Right hindlimb (tissue), 1 donor: Measurements from ENCODE around the gene NEBL.
"Not testable (repeated sequence)": the region's sequence is repeated elsewhere in the genome, so short reads cannot be mapped to it uniquely, and the experiment has no call there.

ENCODE experiments used
- DNase-seq: peaks from one replicate; pipeline ENCODE4 v3.0.0-alpha.2; 2018

NEBL gene, protein sequence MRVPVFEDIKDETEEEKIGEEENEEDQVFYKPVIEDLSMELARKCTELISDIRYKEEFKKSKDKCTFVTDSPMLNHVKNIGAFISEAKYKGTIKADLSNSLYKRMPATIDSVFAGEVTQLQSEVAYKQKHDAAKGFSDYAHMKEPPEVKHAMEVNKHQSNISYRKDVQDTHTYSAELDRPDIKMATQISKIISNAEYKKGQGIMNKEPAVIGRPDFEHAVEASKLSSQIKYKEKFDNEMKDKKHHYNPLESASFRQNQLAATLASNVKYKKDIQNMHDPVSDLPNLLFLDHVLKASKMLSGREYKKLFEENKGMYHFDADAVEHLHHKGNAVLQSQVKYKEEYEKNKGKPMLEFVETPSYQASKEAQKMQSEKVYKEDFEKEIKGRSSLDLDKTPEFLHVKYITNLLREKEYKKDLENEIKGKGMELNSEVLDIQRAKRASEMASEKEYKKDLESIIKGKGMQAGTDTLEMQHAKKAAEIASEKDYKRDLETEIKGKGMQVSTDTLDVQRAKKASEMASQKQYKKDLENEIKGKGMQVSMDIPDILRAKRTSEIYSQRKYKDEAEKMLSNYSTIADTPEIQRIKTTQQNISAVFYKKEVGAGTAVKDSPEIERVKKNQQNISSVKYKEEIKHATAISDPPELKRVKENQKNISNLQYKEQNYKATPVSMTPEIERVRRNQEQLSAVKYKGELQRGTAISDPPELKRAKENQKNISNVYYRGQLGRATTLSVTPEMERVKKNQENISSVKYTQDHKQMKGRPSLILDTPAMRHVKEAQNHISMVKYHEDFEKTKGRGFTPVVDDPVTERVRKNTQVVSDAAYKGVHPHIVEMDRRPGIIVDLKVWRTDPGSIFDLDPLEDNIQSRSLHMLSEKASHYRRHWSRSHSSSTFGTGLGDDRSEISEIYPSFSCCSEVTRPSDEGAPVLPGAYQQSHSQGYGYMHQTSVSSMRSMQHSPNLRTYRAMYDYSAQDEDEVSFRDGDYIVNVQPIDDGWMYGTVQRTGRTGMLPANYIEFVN

DNA sequence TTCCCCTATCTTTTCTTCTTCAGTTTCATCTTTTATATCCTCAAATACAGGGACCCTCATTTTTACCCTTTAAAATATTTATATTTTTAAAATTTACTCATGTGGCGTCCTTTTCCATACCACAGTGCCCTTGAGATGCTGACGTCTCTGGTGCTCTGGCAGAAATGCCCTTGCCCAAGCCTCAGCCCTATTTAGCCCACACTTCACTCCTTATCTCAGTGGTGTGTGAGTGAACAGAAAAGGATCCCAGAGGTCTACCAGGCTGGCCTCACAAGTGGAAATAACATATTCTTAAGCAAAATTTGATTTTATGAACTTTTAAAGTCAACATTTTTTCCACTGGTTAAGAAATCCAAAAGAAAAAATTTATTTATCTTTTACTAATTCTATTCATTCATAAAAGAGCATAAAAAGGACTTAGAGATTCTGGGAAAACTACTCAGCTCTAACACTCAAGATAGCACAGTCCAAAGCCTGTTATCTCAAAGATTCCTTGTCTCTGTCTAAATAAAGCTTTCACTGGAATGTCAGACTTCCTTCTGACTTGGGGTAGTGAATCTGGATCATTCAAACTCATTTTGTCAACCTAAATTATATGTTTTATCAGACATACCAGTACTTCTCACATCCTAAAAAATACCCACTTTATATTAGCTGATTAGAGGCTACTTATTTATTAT is at the start of gene NEBL:
Gene NEBL, minus strand, starts transcription at position 166 of the 680 bp plus-strand sequence. Its CDS starts 106 bp downstream, at position 60.
- DNase-seq = no peak

DNA sequence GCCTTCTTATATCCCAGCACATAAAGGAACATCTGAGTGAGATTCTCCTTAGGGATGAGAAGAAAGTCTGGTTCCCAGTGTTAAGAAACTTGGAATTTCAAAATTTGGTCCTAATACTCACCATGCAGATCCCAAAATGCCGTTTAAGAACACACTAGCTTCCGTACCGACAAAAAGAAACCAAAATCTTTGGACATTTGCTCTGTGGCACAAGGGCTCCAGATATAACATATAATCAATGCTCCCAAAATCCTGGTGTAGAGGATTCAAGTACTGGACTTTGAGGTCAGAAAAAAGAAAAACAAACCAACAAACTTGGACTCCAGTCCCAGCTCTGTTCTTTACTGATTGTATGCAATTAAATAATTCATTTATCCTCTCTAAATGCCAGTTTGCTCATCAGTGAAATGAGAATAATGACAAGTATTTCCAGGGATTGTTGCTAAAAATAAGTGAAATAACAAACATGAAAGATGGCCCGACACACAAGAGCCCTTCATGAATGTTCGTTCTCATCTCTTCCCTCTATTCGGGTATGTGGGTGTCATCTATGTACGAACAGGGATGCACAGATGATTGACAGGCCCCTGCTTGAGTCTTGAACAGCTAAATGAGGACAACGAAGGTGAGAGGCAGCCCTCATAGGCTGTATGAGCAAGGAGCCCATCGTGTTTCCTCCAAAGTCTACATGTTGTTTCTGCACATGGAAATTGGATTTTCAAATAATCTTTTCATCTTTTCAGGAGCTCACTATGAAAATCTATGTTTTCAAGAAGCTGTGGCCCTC is 48.6 kb upstream of the NEBL start:
- no peak for DNase-seq

DNA sequence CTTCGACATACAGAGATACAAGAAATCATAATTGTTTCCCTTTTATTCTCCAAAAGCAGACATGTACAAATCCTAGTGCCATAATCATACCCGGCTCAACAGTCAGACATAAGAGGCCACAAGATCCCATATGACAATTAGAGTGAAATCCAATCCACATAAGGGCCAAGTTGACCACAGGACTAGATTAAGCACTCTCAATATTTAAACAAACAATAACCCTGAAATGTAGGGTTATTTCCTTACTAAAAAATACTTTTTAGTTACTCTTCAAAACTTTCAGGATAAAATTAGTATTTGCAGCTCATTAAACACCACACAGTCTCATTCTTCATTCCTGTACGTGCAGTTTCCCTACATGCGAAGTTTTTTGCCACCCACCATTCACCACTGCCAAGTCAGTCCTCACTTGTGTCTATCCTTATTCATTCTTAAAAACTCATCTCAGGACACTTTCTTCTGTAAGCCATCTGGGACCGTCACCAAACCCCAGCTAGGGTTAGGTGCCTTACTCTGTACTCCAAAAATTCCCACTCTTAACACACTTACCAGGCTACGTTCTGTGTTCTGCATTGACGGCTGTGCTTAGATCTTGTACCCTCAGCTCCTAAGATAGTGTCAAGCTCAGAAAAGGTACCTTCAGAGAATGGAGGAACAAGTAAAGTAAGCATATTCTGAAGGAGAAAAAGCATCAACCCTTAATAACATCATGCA is 47.8 kb upstream of the NEBL start:
- no peak for DNase-seq

DNA sequence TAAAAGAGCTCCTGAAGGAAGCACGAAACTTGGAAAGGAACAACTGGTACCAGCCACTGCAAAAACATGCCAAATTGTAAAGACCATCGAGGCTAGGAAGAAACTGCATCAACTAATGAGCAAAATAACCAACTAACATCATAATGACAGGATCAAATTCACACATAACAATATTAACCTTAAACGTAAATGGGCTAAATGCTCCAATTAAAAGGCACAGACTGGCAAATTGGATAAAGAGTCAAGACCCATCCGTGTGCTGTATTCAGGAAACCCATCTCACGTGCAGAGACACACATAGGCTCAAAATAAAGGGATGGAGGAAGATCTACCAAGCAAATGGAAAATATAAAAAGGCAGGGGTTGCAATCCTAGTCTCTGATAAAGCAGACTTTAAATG is 42.3 kb upstream of the NEBL start:
- DNase-seq = not testable (repeated sequence)

DNA sequence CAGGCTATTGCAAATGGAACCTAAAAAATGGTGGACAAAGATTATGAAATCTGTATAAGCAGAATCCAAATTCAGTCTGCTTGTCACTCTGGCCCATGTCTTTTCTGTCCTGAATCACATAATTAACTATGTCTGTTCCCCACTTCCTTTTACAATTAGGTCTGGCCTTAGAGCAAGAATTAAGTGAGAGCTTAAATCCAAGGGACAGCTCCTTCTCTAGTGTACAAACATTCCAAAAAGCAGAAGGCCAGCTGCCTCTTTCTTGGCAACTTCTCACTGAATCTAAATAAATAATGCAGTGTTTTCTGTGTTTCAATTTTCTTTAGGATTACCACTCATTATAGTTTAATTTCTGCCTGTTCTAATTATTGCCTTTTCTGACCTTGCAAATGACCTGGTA is 39.3 kb upstream of the NEBL start:
- DNase-seq = no peak

DNA sequence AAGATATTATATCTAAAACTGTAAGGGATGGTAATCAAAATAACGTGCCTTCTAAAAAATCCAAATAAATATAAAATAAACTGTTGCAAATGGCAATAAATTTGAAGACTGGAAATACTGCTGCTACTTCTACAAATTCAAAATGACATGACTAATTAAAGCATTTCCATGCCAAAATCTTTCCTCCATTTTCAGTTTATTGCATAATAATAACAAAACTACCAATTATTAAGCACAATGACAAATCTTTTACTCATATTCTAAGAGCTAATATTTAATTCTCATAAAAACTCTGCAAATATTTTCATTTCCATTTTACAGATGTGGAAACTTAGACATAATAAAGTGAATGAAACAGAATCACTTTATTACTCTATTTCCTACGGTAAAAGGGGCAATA is 38.8 kb upstream of the NEBL start:
- DNase-seq = no peak

DNA sequence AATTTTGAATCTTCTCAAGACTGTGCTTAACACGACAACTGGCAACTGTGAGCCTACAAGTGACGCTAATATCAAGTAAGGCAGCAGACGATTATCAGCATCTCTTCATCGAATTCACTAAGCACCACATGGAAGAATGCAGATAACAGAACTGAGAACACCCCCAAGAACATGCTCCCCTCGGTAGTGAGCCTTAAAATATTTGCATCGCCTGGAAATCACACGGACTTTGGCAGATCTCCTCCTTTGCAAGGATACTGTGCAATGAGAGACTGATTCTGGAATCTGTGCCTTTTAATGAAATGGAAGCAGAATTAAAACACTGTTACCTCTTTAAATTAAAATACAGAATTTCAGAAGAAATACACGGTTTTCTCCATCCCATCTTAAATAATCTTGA is 38.2 kb upstream of the NEBL start:
- no peak for DNase-seq

DNA sequence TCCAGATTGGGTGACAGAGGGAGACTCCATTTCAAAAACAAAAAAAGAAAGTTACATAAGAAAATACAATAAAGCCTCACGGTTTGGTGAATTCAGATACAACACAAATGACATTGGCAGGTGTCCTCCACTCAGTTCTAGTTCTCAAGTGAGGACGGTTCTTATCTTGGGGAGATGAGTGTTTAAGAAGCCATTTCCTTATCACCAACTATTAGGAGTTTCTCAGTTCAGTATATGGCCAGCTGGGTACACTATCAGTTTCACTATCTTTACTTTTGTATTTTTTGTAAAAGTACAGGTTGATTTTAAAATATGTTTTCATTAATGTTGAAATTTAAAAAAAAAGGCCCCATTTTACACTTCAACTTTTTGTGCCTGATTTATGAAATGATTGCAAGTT is 36.6 kb upstream of the NEBL start:
- no peak for DNase-seq

DNA sequence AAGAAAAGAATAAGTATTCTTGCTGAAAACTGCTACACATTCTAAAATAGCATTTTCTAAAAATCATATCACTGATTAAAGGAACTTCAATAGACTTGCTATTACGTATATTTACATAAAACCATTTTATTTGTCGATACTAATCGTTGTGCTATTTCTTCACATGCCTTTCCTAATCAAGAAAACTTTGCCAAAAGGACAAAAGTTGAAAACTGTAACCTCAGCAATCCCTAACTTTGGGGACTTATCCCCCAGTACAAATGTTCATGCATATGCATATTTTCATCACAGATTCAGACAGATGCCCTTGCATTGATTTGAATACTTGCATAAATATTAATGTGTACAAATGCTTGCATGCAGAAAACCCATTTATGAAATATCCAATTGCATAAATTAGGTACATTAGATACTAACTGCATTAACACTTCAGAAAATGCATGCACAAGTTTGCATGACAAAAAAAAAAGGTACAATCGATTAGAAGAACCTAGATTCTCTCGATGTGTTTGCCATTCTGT is 35.6 kb upstream of the NEBL start:
- DNase-seq = no peak

DNA sequence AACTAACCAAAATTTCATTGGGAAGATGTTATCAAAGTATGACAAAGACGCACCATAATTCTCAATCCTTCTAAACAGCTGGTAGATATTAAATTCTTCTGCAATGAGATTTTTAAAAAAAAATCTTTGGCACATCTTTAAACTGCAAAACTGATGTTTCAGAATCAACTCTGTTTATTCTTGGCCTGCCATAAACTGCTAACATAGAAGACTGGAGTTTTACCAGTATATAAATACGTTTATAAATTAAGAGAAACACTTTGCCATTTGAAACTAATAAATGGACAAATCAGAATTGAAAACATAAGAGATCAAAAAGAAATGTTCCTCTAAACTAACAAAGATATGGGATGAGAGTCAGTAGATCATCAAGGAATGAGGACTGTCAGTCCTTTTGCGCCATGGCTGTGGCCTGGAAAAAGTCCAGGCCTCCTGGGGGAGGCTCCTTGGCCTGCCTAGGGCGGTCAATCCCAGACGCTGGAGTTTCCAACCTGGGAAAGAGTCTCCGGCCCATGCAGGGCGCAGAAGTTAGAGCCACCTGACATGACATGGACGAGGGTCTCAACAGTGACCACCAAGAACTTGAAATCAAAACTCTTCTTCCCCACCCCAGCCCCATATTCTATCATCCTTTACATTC is 34.2 kb upstream of the NEBL start:
- no peak for DNase-seq

DNA sequence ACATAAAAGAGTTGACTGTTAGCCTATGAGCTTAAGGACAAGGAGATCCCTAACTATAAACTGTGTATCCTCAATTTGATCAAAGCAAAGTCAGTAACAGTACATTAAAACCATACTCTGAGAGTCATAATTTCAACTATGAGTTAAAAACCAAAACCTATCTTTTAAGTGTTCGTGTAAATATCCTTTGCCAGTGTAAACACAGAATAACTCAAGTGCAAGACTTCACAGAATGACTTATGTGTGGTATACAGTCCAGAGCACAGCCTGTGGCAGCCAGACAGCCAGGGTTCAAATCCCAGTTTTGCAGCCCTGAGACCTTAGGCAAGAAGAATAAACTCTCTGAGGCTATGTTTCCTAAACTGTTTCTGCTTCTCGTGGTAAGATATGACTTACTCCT is 30.3 kb upstream of the NEBL start:
- no peak for DNase-seq

DNA sequence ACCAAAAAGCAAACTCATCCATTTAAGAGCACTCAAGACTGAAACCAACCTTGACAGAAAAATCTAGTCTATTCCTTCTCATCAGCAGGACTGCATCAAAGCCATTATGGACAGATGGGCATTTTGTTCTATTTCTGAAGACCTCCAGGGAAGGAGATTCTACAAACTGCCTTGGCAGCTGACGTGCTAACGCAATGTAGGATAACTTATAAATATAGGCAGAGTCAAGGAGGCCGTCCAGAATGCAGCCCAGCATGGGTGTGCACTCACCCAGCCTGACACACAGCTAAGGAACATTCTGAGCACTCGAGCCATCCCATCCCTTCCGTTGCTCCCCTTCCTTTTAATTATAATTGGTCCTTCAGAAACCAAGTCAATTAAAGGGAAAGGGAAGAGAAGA is 25.3 kb upstream of the NEBL start:
- DNase-seq = no peak

DNA sequence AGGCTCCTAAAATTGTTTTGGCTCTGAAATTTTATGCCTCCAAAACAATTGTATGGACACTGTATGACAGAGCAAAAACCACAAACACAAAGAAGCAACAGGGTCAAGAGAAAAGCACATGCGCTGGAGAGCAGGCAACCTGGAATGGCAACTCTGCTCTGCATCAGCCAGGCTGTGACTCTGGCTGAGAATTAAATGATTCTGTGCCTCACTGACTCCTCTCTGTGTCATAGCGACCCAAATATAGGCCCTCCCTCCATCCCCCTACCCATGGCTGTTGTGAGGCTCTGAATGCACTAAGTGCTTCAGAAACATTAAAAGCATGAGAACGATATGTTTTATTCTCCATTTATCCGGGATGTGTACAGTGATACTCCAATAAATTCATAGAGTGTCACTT is 24.9 kb upstream of the NEBL start:
- DNase-seq = no peak

DNA sequence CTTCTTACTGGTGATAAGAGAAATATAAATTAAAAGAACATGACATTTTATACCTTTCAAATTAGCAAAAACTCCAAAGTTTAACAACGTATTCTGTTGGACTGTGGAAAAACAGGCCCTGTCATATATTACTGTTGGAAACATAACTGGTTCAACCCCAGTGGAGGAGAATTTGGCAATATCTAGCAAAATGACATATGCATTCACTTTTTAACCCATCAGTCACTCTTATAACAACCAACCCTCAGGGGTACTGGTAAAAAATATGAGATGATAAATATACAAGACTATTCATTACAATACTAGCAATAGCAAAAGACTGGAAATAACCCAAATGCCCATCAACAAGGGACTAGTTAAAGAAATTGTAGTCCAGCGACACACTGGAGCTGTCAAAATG is 22.9 kb upstream of the NEBL start:
- DNase-seq = no peak

DNA sequence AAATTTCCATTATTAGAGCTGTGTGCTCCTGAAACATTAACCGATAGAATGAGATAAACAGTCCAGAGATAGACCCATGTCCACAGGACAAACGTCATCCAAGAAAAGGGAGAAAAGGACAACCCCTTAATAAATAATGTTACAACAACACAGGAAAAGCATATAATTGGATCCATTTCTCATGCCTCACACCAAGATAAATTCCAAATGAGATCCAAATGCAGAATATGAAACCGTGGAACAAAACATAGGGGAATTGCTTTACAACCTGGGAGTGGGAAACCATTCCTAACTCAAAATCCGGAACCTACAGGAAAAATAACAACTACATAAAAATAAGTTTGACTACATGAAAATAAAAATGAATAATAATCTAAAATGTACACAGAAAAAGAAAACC is 22.4 kb upstream of the NEBL start:
- DNase-seq = no peak

DNA sequence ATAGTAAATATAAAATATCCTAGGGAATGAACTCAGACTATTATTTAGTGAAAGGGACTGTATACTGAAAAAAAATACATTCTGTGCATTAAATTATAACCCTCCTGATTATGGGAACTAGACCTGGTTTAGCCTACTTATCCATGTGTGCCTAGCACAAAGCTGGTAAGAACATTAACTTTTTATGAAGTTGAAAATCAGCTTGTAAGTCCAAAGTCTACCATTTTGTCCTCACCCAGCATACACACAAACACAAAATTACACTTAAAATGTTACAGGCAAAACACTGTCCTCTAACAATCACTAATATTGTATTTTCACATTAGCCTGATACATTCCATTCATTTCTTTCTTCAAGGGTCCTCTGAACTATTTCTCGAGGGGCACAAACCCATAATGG is 19.9 kb upstream of the NEBL start:
- DNase-seq = no peak

DNA sequence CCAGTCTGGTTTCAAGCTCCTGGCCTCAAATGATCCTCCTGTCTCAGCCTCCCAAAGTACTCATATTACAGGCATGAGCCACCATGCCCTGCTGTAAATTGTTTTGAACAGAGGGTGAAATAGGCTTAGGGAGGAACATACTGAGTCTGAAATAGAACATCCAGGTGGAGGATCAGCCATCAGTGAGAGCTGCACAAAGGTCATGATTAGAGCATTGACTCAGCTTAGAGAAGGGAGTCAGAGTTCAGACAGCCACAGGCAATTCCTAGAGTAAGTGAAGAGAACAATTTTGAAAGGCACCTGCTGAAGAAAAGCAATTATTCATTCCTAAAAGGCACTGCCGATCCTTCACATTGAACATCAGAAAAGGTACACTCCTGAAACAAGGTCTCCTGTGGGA is 15.9 kb upstream of the NEBL start:
- no peak for DNase-seq

DNA sequence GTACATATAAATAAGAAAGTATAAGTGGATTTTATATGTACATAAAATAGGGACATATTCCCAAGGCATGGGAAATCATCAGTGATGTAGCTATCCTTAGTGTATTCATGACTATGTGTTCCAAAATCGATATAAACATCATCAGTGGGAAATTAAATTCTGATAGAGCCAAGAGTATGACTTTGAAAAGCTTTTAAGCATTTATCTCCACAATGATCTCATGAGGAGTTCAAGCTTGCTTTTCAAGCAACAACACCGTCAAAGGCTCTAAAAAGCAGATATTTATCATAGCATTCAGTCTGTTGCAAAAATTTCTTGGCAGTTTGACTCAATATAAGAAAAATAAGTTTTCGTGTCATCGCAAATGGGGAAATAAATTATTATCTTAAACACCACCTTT is 14.5 kb upstream of the NEBL start:
- DNase-seq = no peak

DNA sequence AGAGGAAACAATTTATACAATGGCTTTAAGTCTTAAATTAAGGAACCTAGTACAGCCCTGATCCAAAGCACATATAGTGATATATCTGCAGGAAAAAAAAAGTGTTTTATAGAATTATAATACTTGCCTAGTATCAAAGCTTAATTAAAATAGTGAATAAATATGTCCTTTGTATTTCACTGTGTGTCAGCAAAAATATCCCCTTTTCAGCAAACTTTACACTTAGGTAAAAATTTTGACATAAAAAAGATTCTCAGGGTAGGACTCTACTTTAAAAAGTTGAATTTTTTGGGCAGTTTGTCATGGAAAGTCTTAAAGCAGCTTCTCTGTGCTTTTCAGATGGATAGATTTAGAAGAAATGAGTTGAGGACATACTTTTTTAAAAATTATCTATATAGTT is 12.7 kb upstream of the NEBL start:
- no peak for DNase-seq

DNA sequence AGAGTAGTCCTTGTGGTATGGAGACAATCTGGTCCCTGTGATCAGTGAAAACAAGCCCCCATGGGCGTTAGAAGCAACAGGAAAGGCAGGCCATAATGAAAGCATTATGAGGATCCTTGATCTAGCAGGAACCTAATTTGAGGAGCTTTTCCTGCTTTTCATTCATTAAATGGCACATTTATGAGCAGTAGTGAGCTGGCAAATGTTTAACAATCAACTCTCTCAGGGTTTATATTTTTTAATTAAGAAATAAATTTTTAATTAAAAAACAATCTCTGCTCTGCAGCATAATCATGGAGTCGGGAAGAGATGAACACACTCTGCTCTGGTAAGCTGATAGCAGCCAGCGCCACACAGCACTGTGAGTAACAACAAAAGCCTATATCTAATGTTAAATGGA is 11.3 kb upstream of the NEBL start:
- no peak for DNase-seq
